IMR-90 (cell line): ENCODE measurements around the gene LIN52. TPM values are rescaled to one million over a fixed set of nuclear protein-coding genes. Genes with fewer than 3 reads are reported as not detected.

Experiments used
- ATAC-seq: fragments of 200-7000 bp; cut with Tn5 transposase; 2 replicates; pipeline ENCODE4 v1.9.1; 2020; ENCODE audit warnings: low read depth, mild to moderate bottlenecking, moderate library complexity
- BruUV-seq: library from RNA; stranded (reverse); fragments of 400-500 nt; replicated peaks from 2 replicates; lab custom pipeline; 2021; lab: Mats Ljungman, UMichigan
- CTCF ChIA-PET: fragments of 300-600 bp; formaldehyde crosslinking; extraction: SDS; loops from one replicate; lab custom pipeline; 2021; ENCODE audit warnings: antibody characterized with exemption; lab: Yijun Ruan, JAX
- POLR2A ChIA-PET: fragments of 300-600 bp; sonication (Branson Sonifier 250); formaldehyde crosslinking; loops from one replicate; lab custom pipeline; 2022; ENCODE audit warnings: antibody characterized with exemption; ENCODE audit not compliant: unreplicated experiment; lab: Charles Lee
- DNase-seq: peaks from one replicate; pipeline ENCODE4 v3.0.0; 2013
- H2AFZ ChIP-seq: replicated peaks from 2 replicates; pipeline ENCODE3; 2013; ENCODE audit warnings: low read length, mild to moderate bottlenecking; ENCODE audit not compliant: poor library complexity
- H2AK5ac ChIP-seq: 2 replicates; pipeline ENCODE4 v1.6.1; 2013; ENCODE audit warnings: low read depth, low read length, inconsistent platforms
- H2AK9ac ChIP-seq: replicated peaks from 2 replicates; pipeline ENCODE3; 2013; ENCODE audit warnings: mild to moderate bottlenecking, low read depth, low read length, moderate library complexity; ENCODE audit not compliant: poor library complexity
- H2BK120ac ChIP-seq: 2 replicates; pipeline ENCODE4 v1.6.1; 2013; ENCODE audit warnings: low read depth, low read length, inconsistent platforms
- H2BK15ac ChIP-seq: 3 replicates; pipeline ENCODE4 v1.6.1; 2013; ENCODE audit warnings: low read depth, low read length, inconsistent platforms
- H2BK20ac ChIP-seq: 2 replicates; pipeline ENCODE4 v1.6.1; 2013; ENCODE audit warnings: low read depth, mild to moderate bottlenecking, inconsistent platforms, low read length, moderate library complexity
- H2BK5ac ChIP-seq: 2 replicates; pipeline ENCODE4 v1.6.1; 2013; ENCODE audit warnings: mild to moderate bottlenecking, low read depth, low read length, inconsistent platforms; ENCODE audit not compliant: poor library complexity, severe bottlenecking
- H3K14ac ChIP-seq: replicated peaks from 2 replicates; pipeline ENCODE4 v1.6.1; 2013; ENCODE audit warnings: low read depth, low read length, inconsistent platforms
- H3K18ac ChIP-seq: 2 replicates; pipeline ENCODE4 v1.6.1; 2013; ENCODE audit warnings: low read depth, low read length, control low read depth
- H3K23ac ChIP-seq: 2 replicates; pipeline ENCODE4 v1.6.1; 2013; ENCODE audit warnings: low read depth, low read length, inconsistent platforms
- H3K27ac ChIP-seq: 2 replicates; pipeline ENCODE4 v1.5.1; 2013; ENCODE audit warnings: mild to moderate bottlenecking, control low read depth, low read length; ENCODE audit not compliant: insufficient read depth
- H3K27me3 ChIP-seq: 2 replicates; pipeline ENCODE4 v1.6.1; 2013; ENCODE audit warnings: low read length; ENCODE audit not compliant: control insufficient read depth, insufficient read depth
- H3K36me3 ChIP-seq: 2 replicates; pipeline ENCODE4 v1.6.1; 2013; ENCODE audit warnings: low read length, mixed read lengths; ENCODE audit not compliant: control insufficient read depth, insufficient read depth
- H3K4ac ChIP-seq: 2 replicates; pipeline ENCODE4 v1.6.1; 2013; ENCODE audit warnings: low read depth, low read length, inconsistent platforms
- H3K4me1 ChIP-seq: 2 replicates; pipeline ENCODE4 v1.6.1; 2013; ENCODE audit warnings: low read length, mixed read lengths; ENCODE audit not compliant: control insufficient read depth, insufficient read depth
- H3K4me2 ChIP-seq: 2 replicates; pipeline ENCODE4 v1.6.1; 2013; ENCODE audit warnings: low read depth, mild to moderate bottlenecking, control low read depth, low read length, moderate library complexity
- H3K4me3 ChIP-seq: 2 replicates; pipeline ENCODE4 v1.5.1; 2013; ENCODE audit warnings: low read depth, mild to moderate bottlenecking, control low read depth, low read length, moderate library complexity; ENCODE audit not compliant: insufficient read depth
- H3K56ac ChIP-seq: 2 replicates; pipeline ENCODE4 v1.6.1; 2013; ENCODE audit warnings: low read length, inconsistent platforms; ENCODE audit not compliant: insufficient read depth; ENCODE audit errors: extremely low read depth
- H3K79me1 ChIP-seq, 2 experiments: 2 replicates each; pipeline ENCODE4 v1.6.1; 2013; ENCODE audit warnings: low read length in 2 of 2, inconsistent platforms in 1 of 2, low read depth in 1 of 2
- H3K9ac ChIP-seq: 2 replicates; pipeline ENCODE4 v1.6.1; 2013; ENCODE audit warnings: low read depth, low read length, control low read depth
- H3K9me1 ChIP-seq: 2 replicates; pipeline ENCODE4 v1.6.1; 2013; ENCODE audit warnings: low read length, inconsistent platforms; ENCODE audit not compliant: insufficient read depth
- H3K9me3 ChIP-seq: 2 replicates; pipeline ENCODE4 v1.6.1; 2013; ENCODE audit warnings: low read length; ENCODE audit not compliant: control insufficient read depth, insufficient read depth
- H4K20me1 ChIP-seq: 2 replicates; pipeline ENCODE4 v1.6.1; 2013; ENCODE audit warnings: low read length, inconsistent platforms; ENCODE audit not compliant: insufficient read depth
- H4K5ac ChIP-seq: 2 replicates; pipeline ENCODE4 v1.6.1; 2013; ENCODE audit warnings: mild to moderate bottlenecking, low read depth, low read length, control low read depth
- H4K8ac ChIP-seq, 2 experiments: 2 replicates each; pipeline ENCODE4 v1.6.1; 2013; ENCODE audit warnings: low read depth in 2 of 2, low read length in 2 of 2, control low read depth in 1 of 2, inconsistent platforms in 1 of 2
- H4K91ac ChIP-seq: 2 replicates; pipeline ENCODE4 v1.6.1; 2013; ENCODE audit warnings: low read depth, low read length, inconsistent platforms; ENCODE audit not compliant: insufficient read depth
- BHLHE40 ChIP-seq: fragments of 150-350 bp; IDR thresholded peaks from 2 replicates; pipeline ENCODE4 v1.6.1; 2016; ENCODE audit warnings: mild to moderate bottlenecking, low read depth, low read length
- CTCF ChIP-seq: conservative IDR thresholded peaks from 2 replicates; pipeline ENCODE4 v1.5.1; 2012; ENCODE audit warnings: mild to moderate bottlenecking, low read depth, low read length, improper control_type of control experiment
- MAFK ChIP-seq: IDR thresholded peaks from 2 replicates; pipeline ENCODE4 v1.6.1; 2012; ENCODE audit warnings: low read depth, low read length, improper control_type of control experiment
- MAZ ChIP-seq: IDR thresholded peaks from 2 replicates; pipeline ENCODE4 v1.6.1; 2012; ENCODE audit warnings: low read depth, mild to moderate bottlenecking, low read length, improper control_type of control experiment, moderate library complexity, borderline replicate concordance
- WGBS, 2 experiments: methylation state at CpG; one replicate each; pipeline versions ENCODE4 v1.1.5 to v1.1.7; 2013; ENCODE audit warnings: missing lambda C conversion rate in 2 of 2; ENCODE audit not compliant: insufficient read length in 1 of 2; ENCODE audit errors: extremely low coverage in 2 of 2; 5-methylcytosine and 5-hydroxymethylcytosine counted together
- dilution Hi-C: fragments of 300-500 bp; cut with HindIII; formaldehyde crosslinking; loops from one replicate; pipeline ENCODE4 v1.14.3; 2018; ENCODE audit warnings: low sequenced_read_pairs; ENCODE audit not compliant: unreplicated experiment
- in situ Hi-C: fragments of 300-500 bp; cut with MboI; formaldehyde crosslinking; loops from 3 replicates; pipeline ENCODE4 v1.14.3; 2019; ENCODE audit warnings: low sequenced_read_pairs, inconsistent platforms, mixed read lengths
- intact Hi-C: fragments of 100-400 bp; cut with micrococcal nuclease; formaldehyde crosslinking; loops from 2 replicates; pipeline ENCODE4 v1.10.0; 2022
- polyA plus RNA-seq, 3 experiments: library from polyadenylated mRNA; depleted of rRNA; stranded (reverse); fragments of >200 nt; gene quantifications; 2 replicates each; pipeline ENCODE4 v1.2.3, GENCODE V29; 2012; ENCODE audit warnings: low replicate concordance in 1 of 3
- total RNA-seq: library from RNA; depleted of rRNA; stranded (reverse); fragments of >200 nt; gene quantifications from 2 replicates; pipeline ENCODE4 v1.2.3, GENCODE V29; 2012

Gene LIN52
- total and polyA plus RNA-seq, 2 of the 4 experiments (the other 2 are of a cell fraction): 6.1 to 11.5 TPM

GRCh38 chr14:74213907-74214803 is 129.4 kb downstream of the LIN52 start:
- Histone ChIP-seq H3K27ac (no peak overlapping the region), H2AFZ (no peak overlapping the region), H3K4me1 (no peaks in the 10 kb centered on the region), H4K5ac (no peak overlapping the region), H3K27me3 (peaks cover 40% of the 10 kb centered on the region), H2BK15ac (no peak overlapping the region), H2BK5ac (no peak overlapping the region), H4K8ac (no peak overlapping the region), H3K4me2 (no peak overlapping the region), H4K91ac (no peak overlapping the region), H3K9me3 (no peaks in the 10 kb centered on the region), H3K4me3 (no peak overlapping the region), H3K56ac (no peak overlapping the region), H3K23ac (no peak overlapping the region), H3K18ac (no peak overlapping the region), H2BK20ac (no peak overlapping the region), H3K9me1 (no peaks in the 10 kb centered on the region), H2BK120ac (no peak overlapping the region), H3K36me3 (no peaks in the 10 kb centered on the region), H3K4ac (no peak overlapping the region), H3K9ac (no peak overlapping the region), H4K20me1 (no peaks in the 10 kb centered on the region), H2AK5ac (no peak overlapping the region), H3K14ac (no peak overlapping the region), H2AK9ac (peak overlapping the region; percentile 28), H3K79me1 (no peaks in the 10 kb centered on the region)
- dilution Hi-C loops: no loop called here
- POLR2A ChIA-PET: no interaction called here
- CTCF ChIA-PET: no interaction called here
- no peak for TF ChIP-seq MAFK
- TF ChIP-seq MAZ: no peak
- TF ChIP-seq CTCF: no peak
- TF ChIP-seq BHLHE40: no peak
- intact Hi-C loops: no loop called here
- WGBS, 2 experiments: 63% methylated on average over 6 of the region's 21 CpGs; no CpG with 5 or more reads in 1 of the 2 experiments
- ATAC-seq (no peak), DNase-seq (no peak)
- BruUV-seq: no TSS peak
- in situ Hi-C loops: no loop called here
